HCEC 1CT (cell line): ENCODE results near the gene GCSH.

ENCODE experiments used
- DNase-seq: peaks from one replicate; pipeline ENCODE4 v3.0.0-alpha.2; 2017

Gene GCSH

GRCh38 chr16:81099958-81100357 lies 3.8 kb upstream of the GCSH start:
- no peak for DNase-seq

GRCh38 chr16:81097230-81097629 lies 1.0 kb upstream of the GCSH start:
- DNase-seq = no peak

- no peak for DNase-seq
Observed at GRCh38 chr16:81096715-81097208, 567 bp upstream of the GCSH start.

GRCh38 chr16:81095653-81095952 lies 592 bp downstream of the GCSH start:
- no peak for DNase-seq

GRCh38 chr16:81094771-81095251 lies 1.4 kb downstream of the GCSH start:
- no peak for DNase-seq

GRCh38 chr16:81088836-81089235 lies 7.4 kb downstream of the GCSH start:
- DNase-seq = no peak

- no peak for DNase-seq
Observed at GRCh38 chr16:81081014-81081413, 15.2 kb downstream of the GCSH start.

GRCh38 chr16:81080233-81080632 lies 16.0 kb downstream of the GCSH start:
- DNase-seq = no peak

GRCh38 chr16:81077076-81077940 lies 18.9 kb downstream of the GCSH start, which contains the start of gene C16orf46:
C16orf46 (minus strand) TSS chr16:81077238; CDS start chr16:81063955, 13,283 bp downstream.
- peak; percentile 92 for DNase-seq

GRCh38 chr16:81076566-81077075 lies 19.6 kb downstream of the GCSH start:
- peak; percentile 79 for DNase-seq

- DNase-seq = no peak
Observed at GRCh38 chr16:81073560-81074330, 22.4 kb downstream of the GCSH start.

- peak; percentile 78 for DNase-seq
Observed at GRCh38 chr16:81071805-81072204, 24.4 kb downstream of the GCSH start.

- DNase-seq = no peak
Observed at GRCh38 chr16:81070979-81071378, 25.2 kb downstream of the GCSH start.

GRCh38 chr16:81069063-81069462 lies 27.1 kb downstream of the GCSH start:
- DNase-seq = no peak

- no peak for DNase-seq
Observed at GRCh38 chr16:81067166-81067565, 29.0 kb downstream of the GCSH start.

GRCh38 chr16:81066681-81067080 lies 29.5 kb downstream of the GCSH start:
- no peak for DNase-seq

GRCh38 chr16:81061871-81062608 lies 34.2 kb downstream of the GCSH start:
- no peak for DNase-seq

- no peak for DNase-seq
Observed at GRCh38 chr16:81061307-81061640, 34.9 kb downstream of the GCSH start.

GRCh38 chr16:81060576-81061306 lies 35.5 kb downstream of the GCSH start:
- DNase-seq = no peak

GRCh38 chr16:81053761-81054160 lies 42.4 kb downstream of the GCSH start:
- no peak for DNase-seq

GRCh38 chr16:81042821-81043220 lies 53.4 kb downstream of the GCSH start:
- no peak for DNase-seq

GRCh38 chr16:81041696-81042095 lies 54.5 kb downstream of the GCSH start:
- DNase-seq = no peak
